HCT116 (cell line): ENCODE results near the gene FBXW8.

ENCODE experiments used
- CEBPB ChIP-seq: IDR thresholded peaks from 2 replicates; pipeline ENCODE4 v1.6.1; 2012; ENCODE audit warnings: low read depth
- CTCF ChIP-seq, 3 experiments: fragments of 200-600 bp in 1 of 3; sonication (generic) in 1 of 3; IDR thresholded peaks in 2 of 3; conservative IDR thresholded peaks in 1 of 3; 2 replicates each; pipeline ENCODE4 v1.5.1; 2012 to 2017; ENCODE audit warnings: low read depth in 2 of 3, low read length in 2 of 3, antibody characterized with exemption in 1 of 3, borderline replicate concordance in 1 of 3, control low read depth in 1 of 3, mild to moderate bottlenecking in 1 of 3, mixed read lengths in 1 of 3, mixed run types in 1 of 3, moderate library complexity in 1 of 3; ENCODE audit not compliant: insufficient read depth in 1 of 3
- ELF1 ChIP-seq: IDR thresholded peaks from 2 replicates; pipeline ENCODE4 v1.6.1; 2012; ENCODE audit warnings: low read depth, borderline replicate concordance
- EZH2 ChIP-seq: fragments of 200-600 bp; sonication (generic); IDR thresholded peaks from 2 replicates; pipeline ENCODE4 v1.6.1; 2017; ENCODE audit warnings: antibody characterized with exemption, mixed run types
- EZH2phosphoT487 ChIP-seq: fragments of 200-600 bp; IDR thresholded peaks from 2 replicates; pipeline ENCODE4 v1.6.1; 2018; ENCODE audit warnings: antibody characterized with exemption, borderline replicate concordance
- JUND ChIP-seq: IDR thresholded peaks from 2 replicates; pipeline ENCODE4 v1.6.1; 2012
- MAX ChIP-seq: IDR thresholded peaks from 2 replicates; pipeline ENCODE4 v1.6.1; 2012
- POLR2A ChIP-seq: IDR thresholded peaks from 2 replicates; pipeline ENCODE4 v1.7.0; 2011; ENCODE audit warnings: borderline replicate concordance; ENCODE audit not compliant: insufficient read depth, insufficient read length; ENCODE audit errors: extremely low read depth
- POLR2AphosphoS5 ChIP-seq: IDR thresholded peaks from 2 replicates; pipeline ENCODE4 v1.6.1; 2011; ENCODE audit warnings: mild to moderate bottlenecking, low read depth, low read length, moderate library complexity
- SIN3A ChIP-seq: IDR thresholded peaks from 2 replicates; pipeline ENCODE4 v1.6.1; 2012; ENCODE audit warnings: low read depth
- YY1 ChIP-seq: IDR thresholded peaks from 2 replicates; pipeline ENCODE4 v1.6.1; 2011; ENCODE audit warnings: low read length, low read depth, moderate library complexity, mild to moderate bottlenecking; ENCODE audit not compliant: insufficient replicate concordance; ENCODE audit errors: extremely low read depth
- ZBTB33 ChIP-seq: IDR thresholded peaks from 2 replicates; pipeline ENCODE4 v1.6.1; 2011; ENCODE audit warnings: mild to moderate bottlenecking, low read length, moderate library complexity; ENCODE audit not compliant: insufficient replicate concordance; ENCODE audit errors: extremely low read depth

- TF ChIP-seq CTCF (IDR thresholded peaks at IDR 0.05 in 2 of 3, conservative IDR thresholded peaks at IDR 0.05 in 1 of 3; ENCODE audit: borderline replicate concordance in 1 of 3, insufficient read depth in 1 of 3, low read depth in 2 of 3, low read length in 2 of 3), result peak in 2 of 3 experiments; percentile 43 to 74; a peak in 4 of 6 replicates
- no peak for TF ChIP-seq POLR2AphosphoS5
- TF ChIP-seq EZH2phosphoT487, result no peak
- no peak for TF ChIP-seq POLR2A
- no peak for TF ChIP-seq ELF1
- no peak for TF ChIP-seq ZBTB33
- TF ChIP-seq YY1, result no peak
- TF ChIP-seq CEBPB, result no peak
- TF ChIP-seq JUND, result no peak
- no peak for TF ChIP-seq MAX
- TF ChIP-seq EZH2, result no peak
- TF ChIP-seq SIN3A, result no peak
These were observed 28.0 kb upstream of the FBXW8 start for GRCh38 chr12:116882742-116883141.
